NCI-H82 (cell line): ENCODE measurements around the gene MPP1.

Experiments used
- DNase-seq: peaks from one replicate; lab custom pipeline; 2025; lab: John Stamatoyannopoulos, UW

MPP1 gene

DNA sequence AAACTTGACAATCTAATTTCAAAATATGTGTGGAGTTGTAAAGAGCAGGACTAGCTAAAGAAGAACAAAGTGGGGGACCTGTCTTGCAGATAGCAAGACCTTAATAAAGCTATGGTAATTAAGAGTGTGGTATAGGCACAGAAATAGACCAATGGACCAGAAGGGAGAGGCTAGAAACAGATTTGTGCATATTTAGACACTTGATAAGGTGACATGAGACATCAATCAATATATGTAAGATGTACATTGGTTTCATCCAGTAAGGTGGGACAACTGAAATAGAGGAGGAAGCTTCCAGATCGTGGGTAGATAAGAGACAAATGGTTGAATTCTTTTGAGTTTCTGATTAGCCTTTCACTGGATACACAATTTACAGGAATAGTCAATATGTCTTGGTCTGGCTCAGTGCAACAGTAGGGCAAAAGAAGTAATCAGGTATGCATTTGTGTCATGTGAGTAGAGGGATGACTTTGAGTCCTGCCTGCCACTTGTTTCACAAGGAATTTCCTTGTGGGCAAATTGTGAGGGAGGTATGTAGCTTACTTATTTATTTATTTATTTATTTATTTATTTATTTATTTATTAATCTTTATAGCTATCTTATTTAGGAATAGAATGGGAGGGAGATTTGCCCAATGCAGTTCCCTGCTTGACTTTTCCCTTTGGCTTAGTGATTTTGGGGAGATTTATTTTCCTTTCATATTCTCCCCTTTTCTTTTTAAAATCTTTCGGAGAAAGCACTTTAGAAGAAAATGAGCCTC is 7.2 kb upstream of the MPP1 start:
- no peak for DNase-seq

DNA sequence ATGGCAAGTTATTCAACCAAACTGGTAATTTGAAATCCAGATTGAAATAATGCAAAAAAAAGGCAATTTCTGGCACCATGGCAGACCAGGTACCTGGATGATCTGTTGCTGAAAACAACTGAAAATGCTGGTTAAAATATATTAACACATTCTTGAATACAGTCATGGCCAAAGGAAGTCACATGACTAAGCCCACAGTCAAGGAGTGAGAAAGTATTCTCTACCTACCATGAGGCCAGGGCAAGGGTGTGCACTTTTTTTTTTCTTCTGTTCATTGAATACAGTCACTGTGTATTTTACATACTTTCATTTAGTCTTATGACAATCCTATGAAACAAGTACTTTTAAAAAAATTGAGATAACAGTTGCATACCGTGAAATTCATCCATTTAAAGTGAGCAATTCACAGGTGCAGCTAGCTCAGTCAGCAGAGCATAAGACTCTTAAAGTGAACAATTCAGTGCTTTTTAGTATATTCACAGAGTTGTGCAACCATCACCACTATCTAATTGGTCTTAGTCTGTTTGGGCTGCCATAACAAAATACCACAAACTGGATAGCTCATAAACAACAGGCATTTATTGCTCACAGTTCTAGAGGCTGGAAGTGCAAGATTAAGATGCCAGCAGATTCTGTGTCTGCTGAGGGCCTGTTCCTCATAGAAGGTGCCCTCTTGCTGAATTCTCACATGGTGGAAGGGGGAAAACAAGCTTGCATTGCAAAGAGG is 4.8 kb upstream of the MPP1 start:
- DNase-seq = no peak

DNA sequence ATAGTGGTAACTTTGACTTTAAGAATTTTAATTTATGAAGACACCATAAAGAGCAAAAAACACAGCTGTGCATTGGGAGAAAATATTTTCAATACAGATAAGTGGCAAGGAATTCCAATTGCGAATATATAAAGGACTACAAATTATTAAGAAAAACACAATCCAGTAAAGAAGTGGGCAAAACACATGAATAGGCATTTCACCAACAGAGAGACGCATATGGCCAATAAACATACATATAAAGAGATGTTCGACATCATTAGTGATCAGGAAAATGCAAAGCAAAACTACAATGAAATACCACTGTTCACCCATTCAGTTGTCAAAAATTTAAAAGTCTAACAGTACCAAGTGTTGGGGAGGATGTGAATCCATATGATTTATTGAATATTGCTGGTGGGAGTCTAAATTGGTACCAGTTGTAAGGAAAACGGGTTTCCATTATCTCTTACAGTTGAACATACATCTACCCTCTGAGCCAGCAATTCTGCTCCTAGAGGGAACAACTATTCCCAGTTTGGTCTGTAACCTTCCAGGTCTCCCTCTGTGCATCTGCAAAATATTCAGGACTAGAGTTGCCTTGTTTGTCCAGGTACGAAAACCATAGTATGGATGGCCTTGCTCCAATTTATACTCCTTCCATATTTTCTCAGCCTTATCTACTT is 1.7 kb upstream of the MPP1 start:
- no peak for DNase-seq

DNA sequence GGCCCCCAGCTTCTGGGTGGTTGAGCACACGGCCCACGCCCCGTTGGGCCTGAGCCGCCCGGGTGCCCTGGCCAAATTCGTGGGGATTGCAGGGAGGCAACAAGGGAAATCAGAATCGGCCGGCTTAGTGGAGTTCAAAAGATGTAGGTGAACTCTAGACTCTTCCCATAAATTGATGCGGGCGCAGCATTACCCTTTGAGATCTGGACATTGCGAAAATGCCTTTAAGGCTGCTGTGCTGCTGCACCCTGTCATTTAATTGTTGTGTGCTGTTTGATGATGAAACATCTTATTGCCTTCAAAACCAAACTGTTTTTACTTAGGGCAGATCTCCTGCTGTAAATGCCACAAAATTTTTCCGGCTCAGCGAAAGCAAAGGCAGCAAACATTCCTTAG is 409 bp upstream of the MPP1 start:
- DNase-seq = no peak

DNA sequence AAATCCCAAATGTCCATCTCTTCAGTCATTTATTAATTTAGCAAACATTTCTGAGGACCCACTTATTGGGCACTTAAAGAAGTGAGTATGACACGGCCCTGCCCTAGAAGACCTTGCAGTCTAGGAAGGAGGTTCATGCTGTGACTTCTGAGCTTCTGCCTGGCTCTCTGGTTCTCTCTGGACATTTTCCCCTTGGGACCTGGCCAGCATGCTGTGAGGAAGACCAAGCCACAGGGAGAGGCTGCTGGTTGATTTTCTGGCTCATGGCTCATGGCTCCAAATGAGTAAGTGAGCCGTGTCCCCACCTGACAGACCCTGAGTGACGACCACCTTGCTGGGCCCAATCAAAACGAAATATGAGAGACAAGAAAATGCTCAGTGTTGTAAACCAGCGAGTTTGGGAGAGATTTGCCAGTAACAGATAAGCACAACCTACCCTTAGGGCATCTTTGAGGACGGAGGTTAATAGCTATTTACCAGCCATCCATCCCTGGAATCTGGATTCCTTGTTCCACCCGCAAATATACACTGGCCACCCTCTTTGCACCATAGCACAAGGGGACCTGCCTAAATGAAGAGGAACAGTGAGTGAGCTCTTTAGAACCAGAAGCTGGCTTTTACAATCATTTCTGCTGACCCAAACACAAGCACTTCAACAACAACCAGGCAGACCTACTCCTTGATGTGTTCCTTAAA is 876 bp downstream of the MPP1 start:
- DNase-seq = no peak

DNA sequence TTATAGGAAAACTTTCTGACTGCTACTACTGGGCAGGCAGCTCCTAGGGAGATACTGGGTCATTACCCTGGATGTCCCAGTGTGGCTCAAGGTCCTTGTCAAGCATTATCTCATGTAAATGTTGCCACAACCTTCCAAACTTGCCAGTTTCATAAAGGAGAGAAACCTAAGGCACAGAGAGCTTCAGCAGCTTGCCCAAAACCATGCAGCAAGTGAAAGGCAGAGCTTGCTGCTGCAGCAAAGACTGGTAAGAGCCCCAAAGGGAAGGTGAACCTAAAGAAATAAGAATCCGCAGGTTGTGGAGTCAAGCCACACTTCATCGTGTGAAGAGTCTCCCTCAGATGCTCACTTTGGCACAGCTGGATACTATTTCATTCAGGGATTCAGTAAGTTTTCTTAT is 2.3 kb downstream of the MPP1 start:
- no peak for DNase-seq

DNA sequence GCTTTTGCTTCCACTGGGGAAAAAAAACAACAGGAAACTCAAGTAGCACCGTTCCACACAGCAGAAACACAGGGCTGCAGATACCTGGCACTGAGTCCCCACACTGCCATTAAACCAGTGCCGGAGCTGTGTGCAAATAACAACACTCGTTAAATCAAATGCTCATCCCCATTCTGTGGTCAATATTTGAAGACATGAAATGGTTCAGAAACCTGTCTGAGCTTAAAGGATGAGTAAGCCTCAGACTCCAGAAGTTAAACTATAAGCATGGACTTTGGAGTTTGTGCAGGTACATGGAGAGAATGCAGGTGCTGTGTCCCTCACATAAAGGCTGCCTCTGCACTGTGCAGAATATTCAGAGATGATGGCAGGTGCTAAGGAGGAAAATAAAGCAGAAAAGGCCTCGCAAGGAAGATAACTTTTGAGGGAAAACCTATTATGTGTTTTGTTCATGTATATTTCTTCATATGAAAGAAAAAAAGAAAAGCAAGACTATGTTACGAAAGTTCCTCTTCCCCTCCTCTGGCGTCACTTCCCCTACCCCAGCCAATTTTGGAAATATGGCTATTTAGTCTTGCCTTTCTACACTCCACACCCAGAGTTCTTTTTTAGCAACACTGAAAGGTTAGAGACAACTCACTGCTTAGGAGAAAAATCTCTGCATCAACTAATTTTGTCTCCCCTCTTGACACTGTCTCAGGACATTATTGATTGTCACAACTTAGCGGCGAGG is 4.6 kb downstream of the MPP1 start:
- no peak for DNase-seq

DNA sequence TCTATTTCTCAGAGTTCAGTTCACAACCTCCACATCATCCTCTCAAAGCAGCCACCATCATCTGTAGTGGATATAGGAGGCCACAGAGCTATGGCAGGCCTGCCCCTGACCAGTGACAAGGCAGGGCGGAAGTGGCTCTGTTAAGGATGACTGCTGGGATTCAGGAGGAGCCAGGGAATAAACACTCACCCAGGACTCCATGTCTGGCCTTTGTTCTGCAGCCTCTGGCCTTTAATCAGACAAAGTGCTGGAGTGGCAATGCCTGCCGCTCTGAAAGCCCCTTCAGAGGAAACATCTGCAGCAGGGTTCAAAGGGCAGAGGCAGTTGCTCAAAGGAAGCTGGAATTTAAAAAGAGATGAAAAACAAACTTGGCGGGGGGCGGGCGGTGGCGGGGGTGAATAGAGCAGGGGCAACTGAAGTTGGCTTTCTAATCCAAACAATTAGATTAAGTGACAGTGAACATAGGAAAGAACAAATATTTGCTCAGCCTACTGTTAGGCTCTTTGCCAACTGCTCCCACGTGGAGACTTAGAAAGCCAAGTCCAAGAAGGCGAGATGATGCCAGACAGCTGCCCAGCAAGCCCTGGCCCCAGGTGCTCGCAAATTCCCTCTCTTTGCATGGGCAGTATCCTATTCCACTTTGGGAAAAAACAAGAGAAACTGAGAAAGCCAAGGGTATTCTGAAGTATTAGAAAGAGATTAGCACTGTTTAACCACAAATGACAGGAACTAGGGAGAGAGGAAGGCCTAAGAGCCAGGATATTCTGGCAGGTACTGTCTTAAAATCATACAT is 5.5 kb downstream of the MPP1 start:
- DNase-seq = peak; percentile 92

DNA sequence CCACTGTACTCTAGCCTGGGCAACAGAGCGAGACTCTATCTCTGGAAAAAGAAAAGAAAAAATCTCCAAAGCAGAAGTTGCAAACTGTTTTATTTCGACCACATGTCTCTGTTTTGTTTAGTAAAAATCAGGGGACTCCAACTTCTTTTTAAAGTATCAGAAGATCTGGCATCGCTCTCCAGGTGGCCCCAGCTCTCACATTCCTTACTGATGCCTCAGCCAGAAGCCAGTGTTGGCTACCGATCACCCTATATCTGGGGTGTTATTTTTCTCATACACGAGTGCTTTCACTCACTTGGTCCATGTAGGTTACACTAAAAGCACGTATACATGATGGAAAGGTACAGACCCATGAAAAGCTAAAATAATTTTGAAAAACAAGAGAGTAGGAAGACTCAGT is 8.3 kb downstream of the MPP1 start:
- DNase-seq = no peak

DNA sequence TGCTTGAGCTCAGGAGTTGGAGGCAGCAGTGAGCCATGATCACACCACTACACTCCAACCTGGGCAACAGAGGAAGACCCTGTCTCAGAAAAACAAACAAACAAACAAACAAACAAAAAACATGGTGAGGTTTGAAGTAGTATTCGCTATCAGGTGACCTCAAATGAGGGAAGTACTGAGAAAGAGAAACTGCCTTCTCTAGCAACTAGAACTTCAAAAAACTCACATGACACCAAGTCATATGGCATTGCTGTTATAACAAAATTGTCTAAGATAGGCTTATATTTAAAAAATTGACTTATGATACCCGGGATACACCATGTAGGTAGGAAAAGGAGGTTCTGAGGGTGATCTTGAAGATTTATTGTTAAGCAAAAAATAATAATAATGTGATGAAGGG is 10.3 kb downstream of the MPP1 start:
- no peak for DNase-seq

DNA sequence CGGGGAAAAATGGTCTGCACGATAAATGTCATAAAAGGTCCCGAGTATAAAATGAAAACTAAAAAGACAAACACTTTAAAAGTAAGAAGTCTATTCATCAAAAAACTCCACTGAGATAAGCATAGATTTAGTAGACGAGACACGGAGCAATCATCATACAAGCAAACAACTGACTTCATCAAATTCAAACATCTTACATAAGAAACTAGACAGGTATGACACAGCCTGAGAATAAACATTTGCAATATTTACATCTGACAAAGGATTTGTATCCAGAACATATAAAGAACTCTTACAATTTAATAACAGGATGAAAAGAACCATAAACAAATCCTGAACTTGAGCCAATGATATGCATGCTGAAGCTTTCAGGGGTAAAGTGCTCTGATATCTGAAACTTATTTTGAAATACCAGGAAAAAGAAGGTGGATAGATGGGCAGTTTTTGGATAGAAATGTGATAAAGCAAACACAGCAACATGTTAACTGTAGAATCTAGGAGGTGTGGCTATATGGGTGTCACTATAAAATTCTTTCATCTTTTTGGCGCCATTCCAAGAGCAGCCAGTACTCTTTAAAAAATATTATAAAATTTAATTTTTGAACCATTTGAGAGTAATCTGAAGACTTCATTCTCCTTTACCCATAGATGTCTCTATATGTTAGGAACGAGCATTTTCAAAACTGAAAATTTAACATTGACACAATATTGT is 12.0 kb downstream of the MPP1 start:
- DNase-seq = no peak

DNA sequence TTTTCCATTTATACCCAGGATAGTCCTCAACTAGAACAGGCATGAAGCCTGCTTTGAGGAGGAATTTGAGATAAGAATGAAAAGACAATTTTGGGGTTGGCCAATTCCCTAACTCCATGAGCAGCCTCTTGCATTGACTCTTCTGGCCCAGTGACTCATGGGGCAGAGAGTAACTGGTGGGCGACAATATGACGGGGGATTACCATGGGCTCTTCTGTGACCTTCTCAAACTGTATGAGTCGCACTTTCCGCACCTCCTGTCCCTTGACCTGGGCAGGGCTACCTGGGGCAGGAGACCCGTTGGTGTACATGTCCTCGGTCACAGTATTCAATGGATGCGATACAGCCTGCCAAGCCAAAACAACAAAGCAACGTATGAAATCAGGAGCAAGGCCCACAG is 13.3 kb downstream of the MPP1 start:
- DNase-seq = no peak

DNA sequence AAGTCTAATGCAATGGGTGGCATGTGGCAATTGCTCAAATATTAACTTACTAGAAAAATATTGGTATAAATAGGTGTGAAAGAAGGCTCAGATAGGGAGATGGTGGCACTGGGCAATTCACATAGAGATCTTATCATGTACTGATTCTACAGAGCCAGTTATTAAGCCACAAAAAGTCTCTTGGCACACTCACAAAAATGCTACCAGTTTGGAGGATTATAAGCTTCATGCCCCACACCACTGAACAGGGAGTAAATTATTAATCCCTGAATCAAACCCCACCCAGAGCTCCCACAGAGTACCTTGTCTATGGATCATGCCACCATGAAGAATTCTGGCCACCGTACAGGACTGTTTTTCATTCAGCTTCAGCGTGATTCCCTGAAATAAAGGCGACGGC is 13.8 kb downstream of the MPP1 start:
- no peak for DNase-seq

DNA sequence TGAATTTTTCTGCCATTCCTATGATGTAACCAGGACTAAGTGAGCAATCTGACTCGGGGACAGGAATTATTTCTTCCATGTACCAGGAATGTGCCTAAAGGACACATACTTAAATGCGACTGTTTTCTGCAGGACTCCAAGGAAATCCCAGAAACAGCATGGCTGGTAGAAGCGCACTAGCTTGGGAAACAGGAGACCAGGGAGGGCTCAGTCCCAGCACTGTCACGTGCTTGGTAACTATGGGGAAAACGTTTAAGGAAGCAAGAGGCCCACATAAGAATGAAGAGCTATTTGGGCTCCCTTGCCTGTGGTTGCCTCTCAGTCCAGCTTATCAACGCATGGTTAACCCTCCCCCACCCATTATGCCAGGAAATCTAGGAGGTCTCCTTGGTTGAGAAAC is 19.6 kb downstream of the MPP1 start:
- DNase-seq = no peak

DNA sequence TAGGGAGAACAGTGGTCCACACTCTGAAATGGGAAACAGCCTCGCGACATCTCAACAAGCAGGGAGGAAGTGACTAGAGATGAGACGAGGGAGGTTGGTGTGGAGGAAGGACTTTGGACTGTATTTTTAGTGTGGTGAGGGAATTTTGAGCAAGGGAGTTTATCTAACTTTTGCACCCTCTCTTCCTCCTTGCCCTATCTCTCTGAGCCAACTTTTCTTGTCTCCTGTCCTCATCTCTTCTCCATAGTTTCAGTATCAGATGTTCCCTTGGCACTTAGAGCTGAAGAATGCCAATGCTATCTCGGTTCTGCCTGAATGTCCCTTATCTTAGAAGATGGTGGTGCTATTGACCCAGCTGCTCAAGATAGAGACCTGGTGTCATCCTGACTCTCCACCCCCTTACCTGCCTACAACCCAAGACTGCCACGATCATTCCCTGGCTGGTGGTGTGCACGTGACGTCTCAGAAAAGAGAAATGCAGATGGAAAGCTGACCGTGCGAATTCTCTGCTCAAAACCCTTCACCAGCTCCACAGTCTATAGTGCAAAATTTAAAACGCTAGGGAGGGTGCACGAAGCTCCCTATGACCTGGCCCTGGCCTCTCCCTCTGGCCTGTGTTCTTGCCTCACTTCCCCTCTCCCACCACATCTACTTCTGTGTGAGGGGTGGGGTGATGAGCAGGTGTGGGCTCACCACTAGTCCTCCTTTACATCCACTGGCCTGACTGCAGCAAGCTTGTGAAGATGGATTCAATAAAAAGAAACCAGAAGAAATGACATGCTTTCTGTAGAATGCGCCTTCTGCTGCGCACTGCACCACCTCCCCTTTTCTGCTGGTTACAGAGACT is 20.9 kb downstream of the MPP1 start:
- no peak for DNase-seq

DNA sequence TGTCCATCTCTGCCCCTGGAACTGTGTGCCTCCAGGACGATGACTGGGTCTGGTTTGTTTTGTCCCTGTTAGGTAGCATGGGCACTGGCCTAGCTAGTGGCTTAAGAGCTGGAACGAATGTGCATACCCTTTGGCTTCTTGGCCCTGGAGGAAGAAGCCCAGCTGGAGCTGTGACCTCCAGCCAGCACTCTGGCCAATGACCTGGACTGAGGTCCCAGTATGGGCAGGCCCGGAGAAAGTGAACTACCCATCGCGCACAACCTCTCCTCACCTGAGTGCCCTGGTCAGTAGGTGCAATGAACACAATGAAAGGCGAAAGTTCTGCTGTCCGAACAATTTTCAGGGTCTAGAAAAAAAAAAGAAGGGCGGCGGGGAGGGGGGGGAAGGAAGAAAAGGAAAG is 24.3 kb downstream of the MPP1 start:
- DNase-seq = no peak

DNA sequence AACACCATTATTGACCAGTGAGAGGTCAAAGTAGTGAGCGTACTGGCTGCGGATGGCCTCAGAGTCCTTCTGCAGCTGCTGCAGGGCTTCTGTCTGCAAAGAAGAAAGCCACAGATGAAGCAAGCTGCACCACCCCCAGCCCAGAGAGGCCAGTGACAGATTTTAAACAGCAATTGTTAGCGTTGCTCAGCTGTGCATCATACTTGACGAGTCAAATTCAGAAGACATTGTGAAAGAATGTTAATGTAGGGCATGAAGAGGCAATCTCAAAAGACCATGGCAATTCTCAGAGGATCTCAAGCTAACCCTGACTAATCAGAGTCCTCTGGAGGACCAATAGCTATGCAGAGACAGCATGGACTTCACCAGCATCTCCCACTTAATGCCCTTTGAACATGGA is 26.0 kb downstream of the MPP1 start:
- DNase-seq = no peak

DNA sequence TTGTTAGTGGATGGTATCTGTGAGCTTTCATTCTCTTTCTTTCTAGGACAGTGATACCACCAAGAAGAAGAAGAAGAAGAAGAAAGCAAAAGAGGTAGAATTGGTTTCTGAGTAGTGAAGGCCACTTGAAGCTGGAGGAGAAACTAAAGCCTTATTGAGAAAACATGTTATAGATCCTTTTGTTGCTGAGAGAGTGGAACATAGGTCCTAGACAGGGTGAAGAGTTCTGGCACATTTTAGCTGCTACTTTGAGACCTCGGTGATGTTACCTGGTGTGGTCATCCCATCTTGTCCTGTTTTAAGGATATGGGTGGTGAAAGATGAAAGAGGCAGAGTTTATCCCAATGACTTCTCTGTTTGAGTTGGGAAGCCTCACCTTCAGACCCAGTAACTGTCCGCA is 28.5 kb downstream of the MPP1 start:
- DNase-seq = no peak
